HEK293 (cell line): Measurements from ENCODE around the gene DENND2C.

Experiments used
- BCL6B ChIP-seq: fragments of 450-650 bp; formaldehyde crosslinking; IDR thresholded peaks from 2 replicates; pipeline ENCODE4 v1.5.1; 2017; ENCODE audit warnings: missing biosample characterization, missing genetic modification characterization
- TCF7L2 ChIP-seq: IDR thresholded peaks from 2 replicates; pipeline ENCODE4 v1.6.1; 2011; ENCODE audit warnings: low read depth, mild to moderate bottlenecking, inconsistent platforms, low read length, moderate library complexity, borderline replicate concordance
- ZNF18 ChIP-seq: fragments of 450-650 bp; formaldehyde crosslinking; IDR thresholded peaks from 2 replicates; pipeline ENCODE4 v1.5.1; 2016; ENCODE audit warnings: missing biosample characterization, missing genetic modification characterization
- ZNF274 ChIP-seq, 2 experiments: fragments of 200-500 bp in 1 of 2; fragments of 450-650 bp in 1 of 2; sonication (Bioruptor generic) in 1 of 2; formaldehyde crosslinking in 1 of 2; IDR thresholded peaks; 2 replicates each; pipeline versions ENCODE4 v1.5.1 to v1.6.1; 2014 to 2016; ENCODE audit warnings: borderline replicate concordance in 1 of 2, inconsistent platforms in 1 of 2, low read length in 1 of 2, missing biosample characterization in 1 of 2, missing genetic modification characterization in 1 of 2
- ZNF701 ChIP-seq: fragments of 450-650 bp; formaldehyde crosslinking; IDR thresholded peaks from 2 replicates; pipeline ENCODE4 v1.5.1; 2016; ENCODE audit warnings: missing biosample characterization, missing genetic modification characterization
- TF ChIP-seq, protein P1 (sequence below): fragments of 450-650 bp; formaldehyde crosslinking; IDR thresholded peaks from 2 replicates; pipeline ENCODE4 v1.5.1; 2017; ENCODE audit warnings: missing biosample characterization, mild to moderate bottlenecking, missing genetic modification characterization, moderate library complexity
- TF ChIP-seq, protein P2 (sequence below): fragments of 450-650 bp; formaldehyde crosslinking; IDR thresholded peaks from 2 replicates; pipeline ENCODE4 v1.5.1; 2016; ENCODE audit warnings: missing biosample characterization, missing genetic modification characterization

GRCh38 chr1:114609826-114610225 lies 60.0 kb downstream of the DENND2C start:
- TF ChIP-seq, protein P1, sequence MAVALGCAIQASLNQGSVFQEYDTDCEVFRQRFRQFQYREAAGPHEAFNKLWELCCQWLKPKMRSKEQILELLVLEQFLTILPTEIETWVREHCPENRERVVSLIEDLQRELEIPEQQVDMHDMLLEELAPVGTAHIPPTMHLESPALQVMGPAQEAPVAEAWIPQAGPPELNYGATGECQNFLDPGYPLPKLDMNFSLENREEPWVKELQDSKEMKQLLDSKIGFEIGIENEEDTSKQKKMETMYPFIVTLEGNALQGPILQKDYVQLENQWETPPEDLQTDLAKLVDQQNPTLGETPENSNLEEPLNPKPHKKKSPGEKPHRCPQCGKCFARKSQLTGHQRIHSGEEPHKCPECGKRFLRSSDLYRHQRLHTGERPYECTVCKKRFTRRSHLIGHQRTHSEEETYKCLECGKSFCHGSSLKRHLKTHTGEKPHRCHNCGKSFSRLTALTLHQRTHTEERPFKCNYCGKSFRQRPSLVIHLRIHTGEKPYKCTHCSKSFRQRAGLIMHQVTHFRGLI (tag by site-specific recombination): no peak
- TF ChIP-seq TCF7L2 (no peak), ZNF701 (tag by site-specific recombination) (no peak), ZNF274 (IDR thresholded peaks at IDR 0.05; ENCODE audit: low read length) (no peak), ZNF274 (tag by site-specific recombination; IDR thresholded peaks at IDR 0.05; ENCODE audit: borderline replicate concordance) (no peak), ZNF18 (tag by site-specific recombination) (no peak), BCL6B (tag by site-specific recombination) (no peak)
- TF ChIP-seq, protein P2, sequence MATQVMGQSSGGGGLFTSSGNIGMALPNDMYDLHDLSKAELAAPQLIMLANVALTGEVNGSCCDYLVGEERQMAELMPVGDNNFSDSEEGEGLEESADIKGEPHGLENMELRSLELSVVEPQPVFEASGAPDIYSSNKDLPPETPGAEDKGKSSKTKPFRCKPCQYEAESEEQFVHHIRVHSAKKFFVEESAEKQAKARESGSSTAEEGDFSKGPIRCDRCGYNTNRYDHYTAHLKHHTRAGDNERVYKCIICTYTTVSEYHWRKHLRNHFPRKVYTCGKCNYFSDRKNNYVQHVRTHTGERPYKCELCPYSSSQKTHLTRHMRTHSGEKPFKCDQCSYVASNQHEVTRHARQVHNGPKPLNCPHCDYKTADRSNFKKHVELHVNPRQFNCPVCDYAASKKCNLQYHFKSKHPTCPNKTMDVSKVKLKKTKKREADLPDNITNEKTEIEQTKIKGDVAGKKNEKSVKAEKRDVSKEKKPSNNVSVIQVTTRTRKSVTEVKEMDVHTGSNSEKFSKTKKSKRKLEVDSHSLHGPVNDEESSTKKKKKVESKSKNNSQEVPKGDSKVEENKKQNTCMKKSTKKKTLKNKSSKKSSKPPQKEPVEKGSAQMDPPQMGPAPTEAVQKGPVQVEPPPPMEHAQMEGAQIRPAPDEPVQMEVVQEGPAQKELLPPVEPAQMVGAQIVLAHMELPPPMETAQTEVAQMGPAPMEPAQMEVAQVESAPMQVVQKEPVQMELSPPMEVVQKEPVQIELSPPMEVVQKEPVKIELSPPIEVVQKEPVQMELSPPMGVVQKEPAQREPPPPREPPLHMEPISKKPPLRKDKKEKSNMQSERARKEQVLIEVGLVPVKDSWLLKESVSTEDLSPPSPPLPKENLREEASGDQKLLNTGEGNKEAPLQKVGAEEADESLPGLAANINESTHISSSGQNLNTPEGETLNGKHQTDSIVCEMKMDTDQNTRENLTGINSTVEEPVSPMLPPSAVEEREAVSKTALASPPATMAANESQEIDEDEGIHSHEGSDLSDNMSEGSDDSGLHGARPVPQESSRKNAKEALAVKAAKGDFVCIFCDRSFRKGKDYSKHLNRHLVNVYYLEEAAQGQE (tag by site-specific recombination): no peak
